Measurements from ENCODE around the gene AKAP8L. TPM values are rescaled to one million over a fixed set of nuclear protein-coding genes. Genes with fewer than 3 reads are reported as not detected.

AKAP8L gene
- total RNA-seq, 1 experiment from 2014 or later: 106 TPM

- ChIA-PET POLR2A (interaction anchor here (0.5 to 3.2 kb wide), 8 partner anchors 9 to 176 kb away, joined by 3 to 22 read pairs (median 5); partner anchors contain the start of gene AKAP8L), RAD21 (ENCODE audit: low non-redundant PET in 1 of 2, low total read pairs in 2 of 2, uncharacterized antibody in 2 of 2, unreplicated experiment in 2 of 2) (interaction anchor here in 1 of 2 experiments (0.8 to 1.2 kb wide), 2 partner anchors 39 to 176 kb away, joined by 3 read pairs; partner anchors contain the start of gene AKAP8L), CTCF (interaction anchor here (0.5 to 2.3 kb wide), 7 partner anchors 12 to 180 kb away, joined by 3 to 11 read pairs (median 3); partner anchors contain the start of gene AKAP8L)
- Histone ChIP-seq H3K36me3 (ENCODE audit: control insufficient read depth in 1 of 2, insufficient read depth in 2 of 2, low read length in 2 of 2) (peaks cover 0 to 5% of the 10 kb centered on the region in 2 experiments; a peak in 2 of 4 replicates), H3K27ac (ENCODE audit: low read depth, low read length) (peak overlapping the region; percentile 88), H3K9me2 (ENCODE audit: insufficient read depth) (no peaks in the 10 kb centered on the region), H3K9me3 (ENCODE audit: control insufficient read depth in 1 of 2, insufficient read depth in 1 of 2, low read depth in 1 of 2, low read length in 2 of 2) (no peaks in the 10 kb centered on the region), H4K20me1 (ENCODE audit: insufficient read depth) (peaks cover 9% of the 10 kb centered on the region; the same call in 1 of the 2 replicates), H3K4me1 (ENCODE audit: control insufficient read depth in 1 of 2, insufficient read depth in 2 of 2, low read length in 2 of 2) (peaks cover 13 to 33% of the 10 kb centered on the region in 2 experiments), H3K4me3 (replicated peaks in 1 of 2; ENCODE audit: low read depth in 1 of 2, low read length in 2 of 2) (peak overlapping the region; percentile 51 to 83), H3K79me2 (ENCODE audit: insufficient read depth, low read length) (peaks cover 50% of the 10 kb centered on the region), H3K9ac (ENCODE audit: low read length) (peak overlapping the region; percentile 81), H2AFZ (ENCODE audit: low read depth, low read length, poor library complexity, severe bottlenecking) (no peak overlapping the region), H3K4me2 (ENCODE audit: low read length) (peak overlapping the region; percentile 97), H3K27me3 (ENCODE audit: insufficient read depth, low read length) (no peaks in the 10 kb centered on the region)
- peak; percentile 23 for DNase-seq (ENCODE audit: low read depth, low spot score)
- intact Hi-C loops (cut with micrococcal nuclease): loop anchor here (2.0 to 10.0 kb wide), 3 partner anchors 39 to 177 kb away; partner anchors contain the start of gene AKAP8L
- peak; percentile 58 for ATAC-seq
- BruUV-seq (replicated peaks): no TSS peak
- TF ChIP-seq, protein P1, sequence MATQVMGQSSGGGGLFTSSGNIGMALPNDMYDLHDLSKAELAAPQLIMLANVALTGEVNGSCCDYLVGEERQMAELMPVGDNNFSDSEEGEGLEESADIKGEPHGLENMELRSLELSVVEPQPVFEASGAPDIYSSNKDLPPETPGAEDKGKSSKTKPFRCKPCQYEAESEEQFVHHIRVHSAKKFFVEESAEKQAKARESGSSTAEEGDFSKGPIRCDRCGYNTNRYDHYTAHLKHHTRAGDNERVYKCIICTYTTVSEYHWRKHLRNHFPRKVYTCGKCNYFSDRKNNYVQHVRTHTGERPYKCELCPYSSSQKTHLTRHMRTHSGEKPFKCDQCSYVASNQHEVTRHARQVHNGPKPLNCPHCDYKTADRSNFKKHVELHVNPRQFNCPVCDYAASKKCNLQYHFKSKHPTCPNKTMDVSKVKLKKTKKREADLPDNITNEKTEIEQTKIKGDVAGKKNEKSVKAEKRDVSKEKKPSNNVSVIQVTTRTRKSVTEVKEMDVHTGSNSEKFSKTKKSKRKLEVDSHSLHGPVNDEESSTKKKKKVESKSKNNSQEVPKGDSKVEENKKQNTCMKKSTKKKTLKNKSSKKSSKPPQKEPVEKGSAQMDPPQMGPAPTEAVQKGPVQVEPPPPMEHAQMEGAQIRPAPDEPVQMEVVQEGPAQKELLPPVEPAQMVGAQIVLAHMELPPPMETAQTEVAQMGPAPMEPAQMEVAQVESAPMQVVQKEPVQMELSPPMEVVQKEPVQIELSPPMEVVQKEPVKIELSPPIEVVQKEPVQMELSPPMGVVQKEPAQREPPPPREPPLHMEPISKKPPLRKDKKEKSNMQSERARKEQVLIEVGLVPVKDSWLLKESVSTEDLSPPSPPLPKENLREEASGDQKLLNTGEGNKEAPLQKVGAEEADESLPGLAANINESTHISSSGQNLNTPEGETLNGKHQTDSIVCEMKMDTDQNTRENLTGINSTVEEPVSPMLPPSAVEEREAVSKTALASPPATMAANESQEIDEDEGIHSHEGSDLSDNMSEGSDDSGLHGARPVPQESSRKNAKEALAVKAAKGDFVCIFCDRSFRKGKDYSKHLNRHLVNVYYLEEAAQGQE (IDR thresholded peaks at IDR 0.05; ENCODE audit: low read depth): no peak
- TF ChIP-seq ZNF274 (IDR thresholded peaks at IDR 0.05; ENCODE audit: low read depth, low read length) (no peak), EZH2 (IDR thresholded peaks at IDR 0.05) (no peak), POLR2A (IDR thresholded peaks at IDR 0.05; ENCODE audit: borderline replicate concordance, extremely low read depth, insufficient read depth, insufficient read length) (peak; percentile 11), YY1 (IDR thresholded peaks at IDR 0.05; ENCODE audit: extremely low read depth, insufficient replicate concordance, low read depth, low read length) (no peak), CEBPB (IDR thresholded peaks at IDR 0.05; ENCODE audit: low read depth) (no peak), RAD21 (IDR thresholded peaks at IDR 0.05; ENCODE audit: low read depth) (no peak), ZFX (IDR thresholded peaks at IDR 0.05) (no peak), POLR2AphosphoS5 (IDR thresholded peaks at IDR 0.05; ENCODE audit: low read depth, low read length) (no peak), ATF3 (IDR thresholded peaks at IDR 0.05) (no peak), JUND (IDR thresholded peaks at IDR 0.05) (no peak), EZH2phosphoT487 (IDR thresholded peaks at IDR 0.05; ENCODE audit: borderline replicate concordance) (no peak), MAX (IDR thresholded peaks at IDR 0.05) (0 out of 2 replicates have a peak, but pooled peaks have one; percentile 4), SIN3A (IDR thresholded peaks at IDR 0.05; ENCODE audit: low read depth) (peak; percentile 31; the same call in 1 of the 2 replicates), ELF1 (IDR thresholded peaks at IDR 0.05; ENCODE audit: borderline replicate concordance, low read depth) (no peak), SRF (IDR thresholded peaks at IDR 0.05; ENCODE audit: low read depth) (no peak), CBX3 (IDR thresholded peaks at IDR 0.05; ENCODE audit: low read depth) (no peak), TCF7L2 (IDR thresholded peaks at IDR 0.05; ENCODE audit: borderline replicate concordance, extremely low read depth, insufficient read depth, insufficient read length) (no peak), SP1 (IDR thresholded peaks at IDR 0.05; ENCODE audit: low read depth) (no peak), FOSL1 (IDR thresholded peaks at IDR 0.05; ENCODE audit: low read depth) (no peak)
- TF ChIP-seq, protein P2, sequence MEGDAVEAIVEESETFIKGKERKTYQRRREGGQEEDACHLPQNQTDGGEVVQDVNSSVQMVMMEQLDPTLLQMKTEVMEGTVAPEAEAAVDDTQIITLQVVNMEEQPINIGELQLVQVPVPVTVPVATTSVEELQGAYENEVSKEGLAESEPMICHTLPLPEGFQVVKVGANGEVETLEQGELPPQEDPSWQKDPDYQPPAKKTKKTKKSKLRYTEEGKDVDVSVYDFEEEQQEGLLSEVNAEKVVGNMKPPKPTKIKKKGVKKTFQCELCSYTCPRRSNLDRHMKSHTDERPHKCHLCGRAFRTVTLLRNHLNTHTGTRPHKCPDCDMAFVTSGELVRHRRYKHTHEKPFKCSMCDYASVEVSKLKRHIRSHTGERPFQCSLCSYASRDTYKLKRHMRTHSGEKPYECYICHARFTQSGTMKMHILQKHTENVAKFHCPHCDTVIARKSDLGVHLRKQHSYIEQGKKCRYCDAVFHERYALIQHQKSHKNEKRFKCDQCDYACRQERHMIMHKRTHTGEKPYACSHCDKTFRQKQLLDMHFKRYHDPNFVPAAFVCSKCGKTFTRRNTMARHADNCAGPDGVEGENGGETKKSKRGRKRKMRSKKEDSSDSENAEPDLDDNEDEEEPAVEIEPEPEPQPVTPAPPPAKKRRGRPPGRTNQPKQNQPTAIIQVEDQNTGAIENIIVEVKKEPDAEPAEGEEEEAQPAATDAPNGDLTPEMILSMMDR (IDR thresholded peaks at IDR 0.05 in 2 of 3, conservative IDR thresholded peaks at IDR 0.05 in 1 of 3; ENCODE audit: borderline replicate concordance in 1 of 3, insufficient read depth in 1 of 3, low read depth in 2 of 3, low read length in 2 of 3): no peak
These were observed 38.7 kb downstream of the AKAP8L start for GRCh38 chr19:15379999-15380647.

All from HCT116 (cell line).